ENCODE data around the gene ACER2.
"Not testable (repeated sequence)": the region's sequence is repeated elsewhere in the genome, so short reads cannot be mapped to it uniquely, and the experiment has no call there.

ACER2 gene

DNA sequence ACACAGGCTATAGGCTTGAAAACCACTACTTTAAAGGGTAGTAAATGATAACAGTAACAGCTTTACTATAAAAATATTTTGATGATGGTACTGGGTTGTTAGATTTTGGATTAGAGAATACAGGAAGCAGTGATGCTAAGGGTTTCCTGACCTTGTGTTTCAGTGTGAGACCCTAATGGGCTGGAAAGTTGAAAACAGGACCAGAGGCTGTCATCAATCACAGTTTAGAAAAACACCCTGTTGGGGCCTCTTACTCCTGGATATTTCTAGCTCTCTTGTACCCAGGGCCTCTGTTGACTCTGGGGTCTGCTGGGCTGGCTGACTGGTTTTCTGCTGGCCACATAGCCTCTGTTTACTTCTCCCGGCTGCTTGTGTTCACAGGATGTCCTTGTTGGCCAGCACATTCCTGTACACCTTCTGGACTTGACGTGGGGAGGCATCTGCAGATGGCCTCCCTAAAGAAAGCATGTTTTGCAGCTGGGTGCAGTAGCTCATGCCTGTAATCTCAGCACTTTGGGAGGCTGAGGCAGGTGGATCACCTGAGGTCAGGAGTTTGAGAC lies 21.5 kb downstream of the ACER2 start:
- DNase-seq (ENCODE audit: extremely low spot score): no peak
- CTCF ChIA-PET: interaction anchor here (1.3 to 2.8 kb wide), 4 partner anchors 8 to 35 kb away, joined by 3 to 13 read pairs (median 8); no protein-coding TSS in a partner anchor
- TF ChIP-seq, protein P1, sequence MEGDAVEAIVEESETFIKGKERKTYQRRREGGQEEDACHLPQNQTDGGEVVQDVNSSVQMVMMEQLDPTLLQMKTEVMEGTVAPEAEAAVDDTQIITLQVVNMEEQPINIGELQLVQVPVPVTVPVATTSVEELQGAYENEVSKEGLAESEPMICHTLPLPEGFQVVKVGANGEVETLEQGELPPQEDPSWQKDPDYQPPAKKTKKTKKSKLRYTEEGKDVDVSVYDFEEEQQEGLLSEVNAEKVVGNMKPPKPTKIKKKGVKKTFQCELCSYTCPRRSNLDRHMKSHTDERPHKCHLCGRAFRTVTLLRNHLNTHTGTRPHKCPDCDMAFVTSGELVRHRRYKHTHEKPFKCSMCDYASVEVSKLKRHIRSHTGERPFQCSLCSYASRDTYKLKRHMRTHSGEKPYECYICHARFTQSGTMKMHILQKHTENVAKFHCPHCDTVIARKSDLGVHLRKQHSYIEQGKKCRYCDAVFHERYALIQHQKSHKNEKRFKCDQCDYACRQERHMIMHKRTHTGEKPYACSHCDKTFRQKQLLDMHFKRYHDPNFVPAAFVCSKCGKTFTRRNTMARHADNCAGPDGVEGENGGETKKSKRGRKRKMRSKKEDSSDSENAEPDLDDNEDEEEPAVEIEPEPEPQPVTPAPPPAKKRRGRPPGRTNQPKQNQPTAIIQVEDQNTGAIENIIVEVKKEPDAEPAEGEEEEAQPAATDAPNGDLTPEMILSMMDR (IDR thresholded peaks at IDR 0.05; ENCODE audit: control extremely low read depth, extremely low read depth, low read depth, missing control alignments): no peak
- POLR2A ChIA-PET: no interaction called here

DNA sequence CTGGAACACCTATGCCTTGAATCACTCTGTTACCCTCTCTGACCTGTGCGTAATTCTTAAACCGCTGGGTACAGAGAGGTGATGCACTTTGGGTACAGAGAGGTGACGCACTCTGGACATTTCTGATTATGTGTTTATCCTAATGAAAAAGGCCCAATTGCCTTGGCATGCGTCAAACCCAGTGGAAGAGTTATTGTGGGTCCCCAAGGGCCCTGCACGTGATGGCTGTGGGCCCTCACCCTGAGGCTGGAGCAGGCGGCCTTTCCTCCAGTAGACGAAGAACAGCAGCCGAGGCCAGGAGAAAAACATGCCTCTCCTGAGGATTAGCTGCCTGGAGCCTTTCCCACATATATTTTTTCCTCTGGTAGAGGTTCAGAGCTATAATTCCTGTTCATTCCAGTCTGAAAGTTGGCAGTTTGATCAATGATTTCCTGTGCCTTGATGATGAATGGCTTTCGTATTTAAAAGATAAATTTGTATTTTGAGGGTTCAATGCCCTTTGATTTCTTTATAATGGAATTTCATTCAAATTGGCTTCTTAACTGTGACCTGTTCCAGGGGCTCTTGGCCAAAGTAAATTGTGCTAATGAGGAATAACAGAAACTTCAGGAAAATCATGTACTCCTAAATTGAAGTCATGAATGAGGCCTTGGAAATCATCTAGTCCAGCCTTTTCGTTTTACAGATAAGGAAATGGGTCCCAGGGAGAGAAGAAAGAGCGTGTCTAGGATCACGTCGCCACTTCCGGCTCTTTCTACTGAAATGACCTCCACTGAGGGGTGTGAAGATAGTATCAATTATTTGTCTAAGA lies 22.8 kb downstream of the ACER2 start:
- TF ChIP-seq, protein P1 (IDR thresholded peaks at IDR 0.05; ENCODE audit: control extremely low read depth, extremely low read depth, low read depth, missing control alignments): no peak
- DNase-seq (ENCODE audit: extremely low spot score): no peak
- CTCF ChIA-PET: interaction anchor here (2.3 to 2.8 kb wide), 2 partner anchors 26 to 33 kb away, joined by 9 to 13 read pairs; no protein-coding TSS in a partner anchor
- POLR2A ChIA-PET: no interaction called here

DNA sequence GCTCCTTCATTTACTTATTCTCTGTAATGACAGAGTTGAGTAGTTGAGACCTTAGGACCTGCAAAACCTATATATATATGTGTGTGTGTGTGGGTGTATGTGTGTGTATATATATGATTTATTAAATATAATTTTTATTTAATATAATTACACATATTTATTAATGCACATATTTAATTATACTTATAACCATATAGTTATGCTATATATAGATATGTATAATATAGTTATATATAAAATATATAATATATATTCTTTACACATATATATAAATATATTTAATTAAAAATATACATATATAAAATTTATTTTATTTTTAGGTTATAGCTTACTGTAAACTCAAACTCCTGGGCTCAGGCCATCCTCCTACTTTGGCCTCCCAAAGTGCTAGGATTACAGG lies 23.7 kb downstream of the ACER2 start:
- ChIA-PET CTCF (no interaction called here), POLR2A (no interaction called here)
- TF ChIP-seq, protein P1 (IDR thresholded peaks at IDR 0.05; ENCODE audit: control extremely low read depth, extremely low read depth, low read depth, missing control alignments): no peak
- DNase-seq (ENCODE audit: extremely low spot score): no peak

DNA sequence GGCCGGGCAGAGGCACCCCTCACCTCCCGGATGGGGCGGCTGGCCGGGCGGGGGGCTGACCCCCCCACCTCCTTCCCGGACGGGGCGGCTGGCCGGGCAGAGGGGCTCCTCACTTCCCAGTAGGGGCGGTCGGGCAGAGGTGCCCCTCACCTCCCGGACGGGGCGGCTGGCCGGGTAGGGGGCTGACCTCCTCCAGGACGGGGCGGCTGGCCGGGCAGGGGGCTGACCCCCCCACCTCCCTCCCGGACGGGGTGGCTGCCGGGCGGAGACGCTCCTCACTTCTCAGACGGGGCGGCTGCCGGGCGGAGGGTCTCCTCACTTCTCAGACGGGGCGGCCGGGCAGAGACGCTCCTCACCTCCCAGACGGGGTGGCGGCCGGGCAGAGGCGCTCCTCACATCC lies 24.9 kb downstream of the ACER2 start:
- CTCF ChIA-PET; DNase-seq (ENCODE audit: extremely low spot score); POLR2A ChIA-PET: not testable (repeated sequence)

GRCh38 chr9:19440376-19440775 lies 31.6 kb downstream of the ACER2 start:
- DNase-seq (ENCODE audit: extremely low spot score): no peak
- CTCF ChIA-PET: interaction anchor here (1.2 to 7.8 kb wide), 4 partner anchors 18 to 70 kb away, joined by 3 to 45 read pairs (median 16); no protein-coding TSS in a partner anchor
- POLR2A ChIA-PET: no interaction called here
- TF ChIP-seq, protein P1 (IDR thresholded peaks at IDR 0.05; ENCODE audit: control extremely low read depth, extremely low read depth, low read depth, missing control alignments): no peak

GRCh38 chr9:19440823-19441580 lies 32.2 kb downstream of the ACER2 start:
- no peak for DNase-seq (ENCODE audit: extremely low spot score)
- ChIA-PET CTCF (interaction anchor here (0.6 to 7.8 kb wide), 5 partner anchors 17 to 370 kb away, joined by 3 to 45 read pairs (median 3); no protein-coding TSS in a partner anchor), POLR2A (no interaction called here)
- TF ChIP-seq, protein P1 (IDR thresholded peaks at IDR 0.05; ENCODE audit: control extremely low read depth, extremely low read depth, low read depth, missing control alignments): no peak

Data from GM10248 (cell line).